Lower leg skin (tissue), 3 donors: ENCODE measurements around the gene ITIH6.

Experiments
- POLR2A ChIP-seq, 2 donors: fragments of 450-650 bp; IDR thresholded peaks; one replicate each; pipeline ENCODE4 v1.6.1; 2016 to 2017; ENCODE audit warnings: antibody characterized with exemption in 2 of 2, mild to moderate bottlenecking in 1 of 2, moderate library complexity in 1 of 2
- TF ChIP-seq, protein P1 (sequence below), 3 donors: fragments of 450-650 bp; IDR thresholded peaks; one replicate each; pipeline ENCODE4 v1.5.1; 2016; ENCODE audit warnings: antibody characterized with exemption in 3 of 3, mild to moderate bottlenecking in 3 of 3, moderate library complexity in 2 of 3

DNA sequence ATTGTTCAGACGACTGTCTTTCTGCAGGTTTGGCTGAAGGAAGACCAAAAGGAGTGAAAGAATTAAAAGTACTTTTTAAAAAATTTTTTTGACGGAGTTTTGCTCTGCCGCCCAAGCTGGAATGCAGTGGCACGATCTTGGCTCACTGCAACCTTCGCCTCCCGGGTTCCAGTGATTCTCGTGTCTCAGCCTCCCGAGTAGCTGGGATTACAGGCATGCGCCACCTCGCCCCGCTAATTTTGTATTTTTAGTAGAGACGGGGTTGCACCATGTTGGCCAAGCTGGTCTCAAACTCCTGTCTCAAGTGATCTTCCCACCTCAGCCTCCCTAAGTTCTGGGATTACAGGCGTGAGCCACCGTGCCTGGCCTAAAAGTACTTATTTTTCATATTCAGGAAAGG lies 86.3 kb downstream of the ITIH6 start:
- TF ChIP-seq, protein P1, sequence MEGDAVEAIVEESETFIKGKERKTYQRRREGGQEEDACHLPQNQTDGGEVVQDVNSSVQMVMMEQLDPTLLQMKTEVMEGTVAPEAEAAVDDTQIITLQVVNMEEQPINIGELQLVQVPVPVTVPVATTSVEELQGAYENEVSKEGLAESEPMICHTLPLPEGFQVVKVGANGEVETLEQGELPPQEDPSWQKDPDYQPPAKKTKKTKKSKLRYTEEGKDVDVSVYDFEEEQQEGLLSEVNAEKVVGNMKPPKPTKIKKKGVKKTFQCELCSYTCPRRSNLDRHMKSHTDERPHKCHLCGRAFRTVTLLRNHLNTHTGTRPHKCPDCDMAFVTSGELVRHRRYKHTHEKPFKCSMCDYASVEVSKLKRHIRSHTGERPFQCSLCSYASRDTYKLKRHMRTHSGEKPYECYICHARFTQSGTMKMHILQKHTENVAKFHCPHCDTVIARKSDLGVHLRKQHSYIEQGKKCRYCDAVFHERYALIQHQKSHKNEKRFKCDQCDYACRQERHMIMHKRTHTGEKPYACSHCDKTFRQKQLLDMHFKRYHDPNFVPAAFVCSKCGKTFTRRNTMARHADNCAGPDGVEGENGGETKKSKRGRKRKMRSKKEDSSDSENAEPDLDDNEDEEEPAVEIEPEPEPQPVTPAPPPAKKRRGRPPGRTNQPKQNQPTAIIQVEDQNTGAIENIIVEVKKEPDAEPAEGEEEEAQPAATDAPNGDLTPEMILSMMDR (IDR thresholded peaks at IDR 0.05) = no peak
- TF ChIP-seq POLR2A (IDR thresholded peaks at IDR 0.05) = no peak
